HEK293 (cell line): ENCODE measurements around the gene RELB.

Experiments used
- GLIS1 ChIP-seq: fragments of 450-650 bp; formaldehyde crosslinking; IDR thresholded peaks from 2 replicates; pipeline ENCODE4 v1.5.1; 2016; ENCODE audit warnings: missing biosample characterization, missing genetic modification characterization
- HOXA7 ChIP-seq: sonication (generic); formaldehyde crosslinking; IDR thresholded peaks from 2 replicates; pipeline ENCODE4 v1.8.1; 2022; ENCODE audit warnings: missing genetic modification reagents, borderline replicate concordance
- HOXC10 ChIP-seq: sonication (generic); formaldehyde crosslinking; IDR thresholded peaks from 2 replicates; pipeline ENCODE4 v1.8.1; 2023; ENCODE audit warnings: mild to moderate bottlenecking, missing genetic modification reagents
- KLF9 ChIP-seq: fragments of 450-650 bp; formaldehyde crosslinking; IDR thresholded peaks from 2 replicates; pipeline ENCODE4 v1.5.1; 2016; ENCODE audit warnings: missing biosample characterization, missing genetic modification characterization, low read depth
- WT1 ChIP-seq: fragments of 450-650 bp; formaldehyde crosslinking; IDR thresholded peaks from 2 replicates; pipeline ENCODE4 v1.5.1; 2016; ENCODE audit warnings: missing biosample characterization, missing genetic modification characterization
- ZBTB1 ChIP-seq: fragments of 450-650 bp; formaldehyde crosslinking; IDR thresholded peaks from 2 replicates; pipeline ENCODE4 v1.5.1; 2016; ENCODE audit warnings: missing biosample characterization, missing genetic modification characterization
- ZBTB20 ChIP-seq: fragments of 450-650 bp; formaldehyde crosslinking; IDR thresholded peaks from 2 replicates; pipeline ENCODE4 v1.5.1; 2016; ENCODE audit warnings: missing biosample characterization, missing genetic modification characterization
- ZFHX2 ChIP-seq: fragments of 450-650 bp; formaldehyde crosslinking; conservative IDR thresholded peaks from 2 replicates; pipeline ENCODE4 v1.5.1; 2016; ENCODE audit warnings: missing biosample characterization, missing genetic modification characterization
- ZNF112 ChIP-seq: fragments of 450-650 bp; formaldehyde crosslinking; IDR thresholded peaks from 2 replicates; pipeline ENCODE4 v1.5.0; 2017; ENCODE audit warnings: missing biosample characterization, missing genetic modification characterization
- ZNF121 ChIP-seq: fragments of 450-650 bp; formaldehyde crosslinking; IDR thresholded peaks from 2 replicates; pipeline ENCODE4 v1.5.1; 2016; ENCODE audit warnings: missing biosample characterization, missing genetic modification characterization
- ZNF140 ChIP-seq: fragments of 450-650 bp; formaldehyde crosslinking; IDR thresholded peaks from 2 replicates; pipeline ENCODE4 v1.5.1; 2016; ENCODE audit warnings: missing biosample characterization, missing genetic modification characterization
- ZNF146 ChIP-seq: fragments of 450-650 bp; formaldehyde crosslinking; IDR thresholded peaks from 2 replicates; pipeline ENCODE4 v1.5.1; 2016; ENCODE audit warnings: missing biosample characterization, missing genetic modification characterization
- ZNF16 ChIP-seq: fragments of 450-650 bp; formaldehyde crosslinking; IDR thresholded peaks from 2 replicates; pipeline ENCODE4 v1.5.1; 2016; ENCODE audit warnings: low read depth, missing biosample characterization, missing genetic modification characterization
- ZNF174 ChIP-seq: fragments of 450-650 bp; formaldehyde crosslinking; IDR thresholded peaks from 2 replicates; pipeline ENCODE4 v1.5.0; 2017; ENCODE audit warnings: missing biosample characterization, mild to moderate bottlenecking, missing genetic modification characterization
- ZNF223 ChIP-seq: fragments of 450-650 bp; formaldehyde crosslinking; IDR thresholded peaks from 2 replicates; pipeline ENCODE4 v1.5.1; 2016; ENCODE audit warnings: missing biosample characterization, missing genetic modification characterization
- ZNF248 ChIP-seq: fragments of 450-650 bp; formaldehyde crosslinking; IDR thresholded peaks from 2 replicates; pipeline ENCODE4 v1.5.1; 2017; ENCODE audit warnings: missing biosample characterization, missing genetic modification characterization
- ZNF311 ChIP-seq: fragments of 450-650 bp; formaldehyde crosslinking; IDR thresholded peaks from 2 replicates; pipeline ENCODE4 v1.5.1; 2017; ENCODE audit warnings: missing biosample characterization, missing genetic modification characterization, borderline replicate concordance
- ZNF366 ChIP-seq: fragments of 450-650 bp; formaldehyde crosslinking; conservative IDR thresholded peaks from 2 replicates; pipeline ENCODE4 v1.5.1; 2016; ENCODE audit warnings: missing biosample characterization, missing genetic modification characterization
- ZNF423 ChIP-seq: fragments of 450-650 bp; formaldehyde crosslinking; IDR thresholded peaks from 2 replicates; pipeline ENCODE4 v1.5.1; 2016; ENCODE audit warnings: missing biosample characterization, missing genetic modification characterization
- ZNF426 ChIP-seq: fragments of 450-650 bp; formaldehyde crosslinking; IDR thresholded peaks from 2 replicates; pipeline ENCODE4 v1.5.1; 2017; ENCODE audit warnings: missing biosample characterization, missing genetic modification characterization, mild to moderate bottlenecking, inconsistent platforms, moderate library complexity
- ZNF530 ChIP-seq: fragments of 450-650 bp; formaldehyde crosslinking; IDR thresholded peaks from 2 replicates; pipeline ENCODE4 v1.5.1; 2016; ENCODE audit warnings: low read depth, missing biosample characterization, missing genetic modification characterization
- ZNF560 ChIP-seq: fragments of 450-650 bp; formaldehyde crosslinking; IDR thresholded peaks from 2 replicates; pipeline ENCODE4 v1.5.1; 2017; ENCODE audit warnings: missing biosample characterization, missing genetic modification characterization, borderline replicate concordance
- ZNF596 ChIP-seq: fragments of 450-650 bp; IDR thresholded peaks from 2 replicates; pipeline ENCODE4 v1.5.0; 2018; ENCODE audit warnings: missing biosample characterization, mild to moderate bottlenecking, missing genetic modification characterization, moderate library complexity
- ZNF664 ChIP-seq: fragments of 450-650 bp; formaldehyde crosslinking; IDR thresholded peaks from 2 replicates; pipeline ENCODE4 v1.5.1; 2016; ENCODE audit warnings: missing biosample characterization, missing genetic modification characterization
- ZNF701 ChIP-seq: fragments of 450-650 bp; formaldehyde crosslinking; IDR thresholded peaks from 2 replicates; pipeline ENCODE4 v1.5.1; 2016; ENCODE audit warnings: missing biosample characterization, missing genetic modification characterization
- ZNF785 ChIP-seq: fragments of 450-650 bp; formaldehyde crosslinking; IDR thresholded peaks from 2 replicates; pipeline ENCODE4 v1.5.1; 2016; ENCODE audit warnings: missing biosample characterization, missing genetic modification characterization
- ZNF791 ChIP-seq: fragments of 450-650 bp; formaldehyde crosslinking; IDR thresholded peaks from 2 replicates; pipeline ENCODE4 v1.5.1; 2016; ENCODE audit warnings: missing biosample characterization, missing genetic modification characterization
- ZNF843 ChIP-seq: fragments of 450-650 bp; formaldehyde crosslinking; IDR thresholded peaks from 2 replicates; pipeline ENCODE4 v1.5.1; 2016; ENCODE audit warnings: missing biosample characterization, missing genetic modification characterization
- ZSCAN16 ChIP-seq: fragments of 450-650 bp; formaldehyde crosslinking; IDR thresholded peaks from 2 replicates; pipeline ENCODE4 v1.5.1; 2016; ENCODE audit warnings: missing biosample characterization, missing genetic modification characterization
- TF ChIP-seq, protein P1 (sequence below): fragments of 450-650 bp; formaldehyde crosslinking; optimal IDR thresholded peaks from 2 replicates; pipeline ENCODE3; 2016; ENCODE audit warnings: missing biosample characterization, mild to moderate bottlenecking, missing genetic modification characterization
- TF ChIP-seq, protein P2 (sequence below): fragments of 450-650 bp; formaldehyde crosslinking; conservative IDR thresholded peaks from 2 replicates; pipeline ENCODE4 v1.5.1; 2016; ENCODE audit warnings: low read depth, missing biosample characterization, missing genetic modification characterization
- TF ChIP-seq, protein P3 (sequence below): fragments of 450-650 bp; formaldehyde crosslinking; IDR thresholded peaks from 2 replicates; pipeline ENCODE4 v1.5.1; 2016; ENCODE audit warnings: missing biosample characterization, missing genetic modification characterization
- TF ChIP-seq, protein P4 (sequence below): fragments of 450-650 bp; formaldehyde crosslinking; IDR thresholded peaks from 2 replicates; pipeline ENCODE4 v1.5.1; 2017; ENCODE audit warnings: missing biosample characterization, missing genetic modification characterization

RELB gene

DNA sequence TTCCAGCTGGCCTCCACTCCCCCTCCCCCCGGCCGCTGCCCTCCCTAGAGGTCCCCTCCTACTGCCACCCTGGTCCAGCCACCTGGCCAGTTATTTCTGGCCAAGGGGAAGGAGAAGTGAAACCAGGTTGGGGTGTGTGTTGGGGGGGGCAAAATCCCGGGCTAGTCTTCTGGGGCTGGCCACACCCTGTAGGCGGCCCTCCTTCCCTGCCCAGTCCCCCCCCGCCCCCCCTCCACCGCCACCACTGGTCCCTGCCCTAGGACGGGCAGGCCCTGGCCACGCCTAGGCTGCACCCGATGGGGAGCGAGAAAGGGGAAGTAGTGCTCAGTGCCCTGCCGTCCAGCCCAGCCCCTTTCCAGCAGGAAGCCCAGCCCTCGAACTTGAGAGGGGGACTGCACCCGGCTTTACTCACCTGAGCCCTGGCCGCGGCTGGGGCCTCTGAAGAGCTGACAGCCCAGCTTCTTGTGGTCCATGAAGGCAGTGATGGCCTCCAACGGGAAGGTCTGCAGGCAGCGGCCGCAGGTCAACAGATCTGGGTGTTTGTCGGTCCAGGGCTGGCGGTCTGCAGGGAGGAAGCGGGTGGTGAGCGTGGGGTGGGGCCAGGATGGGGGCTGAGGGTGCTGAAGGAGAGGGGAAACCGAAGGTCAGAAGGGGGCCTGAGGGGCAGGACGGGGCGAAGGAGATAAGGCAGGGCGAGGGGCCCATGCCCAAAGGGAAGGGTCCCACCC, 74.2 kb downstream of the RELB start (continued):
- TF ChIP-seq GLIS1 (tag by site-specific recombination) (no peak), ZBTB1 (tag by site-specific recombination) (no peak), ZNF843 (tag by site-specific recombination) (no peak), KLF9 (tag by site-specific recombination) (0 out of 2 replicates have a peak, but pooled peaks have one; percentile 38), ZNF701 (tag by site-specific recombination) (no peak), ZNF223 (tag by site-specific recombination) (no peak), ZNF174 (tag by site-specific recombination) (no peak), ZNF146 (no peak), ZNF16 (no peak), HOXA7 (CRISPR knock-in tag) (no peak), ZNF248 (tag by site-specific recombination) (no peak), ZNF121 (tag by site-specific recombination) (no peak), ZNF664 (tag by site-specific recombination) (no peak), ZNF366 (tag by site-specific recombination) (no peak), HOXC10 (no peak), WT1 (tag by site-specific recombination) (0 out of 2 replicates have a peak, but pooled peaks have one; percentile 16), ZNF140 (tag by site-specific recombination) (no peak), ZNF596 (tag by site-specific recombination) (no peak), ZNF530 (tag by site-specific recombination) (no peak), ZNF791 (tag by site-specific recombination) (no peak), ZNF423 (tag by site-specific recombination) (no peak), ZNF112 (no peak), ZSCAN16 (tag by site-specific recombination) (no peak), ZFHX2 (tag by site-specific recombination) (no peak), ZNF560 (tag by site-specific recombination) (no peak), ZBTB20 (tag by site-specific recombination) (peak; percentile 60; the same call in 1 of the 2 replicates), ZNF426 (no peak), ZNF785 (tag by site-specific recombination) (no peak), ZNF311 (tag by site-specific recombination) (no peak)
- TF ChIP-seq, protein P1, sequence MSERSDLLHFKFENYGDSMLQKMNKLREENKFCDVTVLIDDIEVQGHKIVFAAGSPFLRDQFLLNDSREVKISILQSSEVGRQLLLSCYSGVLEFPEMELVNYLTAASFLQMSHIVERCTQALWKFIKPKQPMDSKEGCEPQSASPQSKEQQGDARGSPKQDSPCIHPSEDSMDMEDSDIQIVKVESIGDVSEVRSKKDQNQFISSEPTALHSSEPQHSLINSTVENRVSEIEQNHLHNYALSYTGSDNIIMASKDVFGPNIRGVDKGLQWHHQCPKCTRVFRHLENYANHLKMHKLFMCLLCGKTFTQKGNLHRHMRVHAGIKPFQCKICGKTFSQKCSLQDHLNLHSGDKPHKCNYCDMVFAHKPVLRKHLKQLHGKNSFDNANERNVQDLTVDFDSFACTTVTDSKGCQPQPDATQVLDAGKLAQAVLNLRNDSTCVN (tag by site-specific recombination): no peak
- TF ChIP-seq, protein P2, sequence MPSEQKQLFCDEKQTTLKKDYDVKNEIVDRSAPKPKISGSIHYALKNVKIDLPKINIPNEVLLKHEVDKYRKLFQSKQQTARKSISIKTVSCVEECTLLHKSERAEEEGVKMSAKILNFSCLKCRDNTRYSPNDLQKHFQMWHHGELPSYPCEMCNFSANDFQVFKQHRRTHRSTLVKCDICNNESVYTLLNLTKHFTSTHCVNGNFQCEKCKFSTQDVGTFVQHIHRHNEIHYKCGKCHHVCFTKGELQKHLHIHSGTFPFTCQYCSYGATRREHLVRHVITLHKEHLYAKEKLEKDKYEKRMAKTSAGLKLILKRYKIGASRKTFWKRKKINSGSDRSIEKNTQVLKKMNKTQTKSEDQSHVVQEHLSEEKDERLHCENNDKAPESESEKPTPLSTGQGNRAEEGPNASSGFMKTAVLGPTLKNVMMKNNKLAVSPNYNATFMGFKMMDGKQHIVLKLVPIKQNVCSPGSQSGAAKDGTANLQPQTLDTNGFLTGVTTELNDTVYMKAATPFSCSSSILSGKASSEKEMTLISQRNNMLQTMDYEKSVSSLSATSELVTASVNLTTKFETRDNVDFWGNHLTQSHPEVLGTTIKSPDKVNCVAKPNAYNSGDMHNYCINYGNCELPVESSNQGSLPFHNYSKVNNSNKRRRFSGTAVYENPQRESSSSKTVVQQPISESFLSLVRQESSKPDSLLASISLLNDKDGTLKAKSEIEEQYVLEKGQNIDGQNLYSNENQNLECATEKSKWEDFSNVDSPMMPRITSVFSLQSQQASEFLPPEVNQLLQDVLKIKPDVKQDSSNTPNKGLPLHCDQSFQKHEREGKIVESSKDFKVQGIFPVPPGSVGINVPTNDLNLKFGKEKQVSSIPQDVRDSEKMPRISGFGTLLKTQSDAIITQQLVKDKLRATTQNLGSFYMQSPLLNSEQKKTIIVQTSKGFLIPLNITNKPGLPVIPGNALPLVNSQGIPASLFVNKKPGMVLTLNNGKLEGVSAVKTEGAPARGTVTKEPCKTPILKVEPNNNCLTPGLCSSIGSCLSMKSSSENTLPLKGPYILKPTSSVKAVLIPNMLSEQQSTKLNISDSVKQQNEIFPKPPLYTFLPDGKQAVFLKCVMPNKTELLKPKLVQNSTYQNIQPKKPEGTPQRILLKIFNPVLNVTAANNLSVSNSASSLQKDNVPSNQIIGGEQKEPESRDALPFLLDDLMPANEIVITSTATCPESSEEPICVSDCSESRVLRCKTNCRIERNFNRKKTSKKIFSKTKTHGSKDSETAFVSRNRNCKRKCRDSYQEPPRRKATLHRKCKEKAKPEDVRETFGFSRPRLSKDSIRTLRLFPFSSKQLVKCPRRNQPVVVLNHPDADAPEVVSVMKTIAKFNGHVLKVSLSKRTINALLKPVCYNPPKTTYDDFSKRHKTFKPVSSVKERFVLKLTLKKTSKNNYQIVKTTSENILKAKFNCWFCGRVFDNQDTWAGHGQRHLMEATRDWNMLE (tag by site-specific recombination): no peak
- TF ChIP-seq, protein P3, sequence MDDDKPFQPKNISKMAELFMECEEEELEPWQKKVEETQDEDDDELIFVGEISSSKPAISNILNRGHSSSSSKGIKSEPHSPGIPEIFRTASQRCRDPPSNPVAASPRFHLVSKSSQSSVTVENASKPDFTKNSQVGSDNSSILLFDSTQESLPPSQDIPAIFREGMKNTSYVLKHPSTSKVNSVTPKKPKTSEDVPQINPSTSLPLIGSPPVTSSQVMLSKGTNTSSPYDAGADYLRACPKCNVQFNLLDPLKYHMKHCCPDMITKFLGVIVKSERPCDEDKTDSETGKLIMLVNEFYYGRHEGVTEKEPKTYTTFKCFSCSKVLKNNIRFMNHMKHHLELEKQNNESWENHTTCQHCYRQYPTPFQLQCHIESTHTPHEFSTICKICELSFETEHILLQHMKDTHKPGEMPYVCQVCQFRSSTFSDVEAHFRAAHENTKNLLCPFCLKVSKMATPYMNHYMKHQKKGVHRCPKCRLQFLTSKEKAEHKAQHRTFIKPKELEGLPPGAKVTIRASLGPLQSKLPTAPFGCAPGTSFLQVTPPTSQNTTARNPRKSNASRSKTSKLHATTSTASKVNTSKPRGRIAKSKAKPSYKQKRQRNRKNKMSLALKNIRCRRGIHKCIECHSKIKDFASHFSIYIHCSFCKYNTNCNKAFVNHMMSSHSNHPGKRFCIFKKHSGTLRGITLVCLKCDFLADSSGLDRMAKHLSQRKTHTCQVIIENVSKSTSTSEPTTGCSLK: no peak
- TF ChIP-seq, protein P4, sequence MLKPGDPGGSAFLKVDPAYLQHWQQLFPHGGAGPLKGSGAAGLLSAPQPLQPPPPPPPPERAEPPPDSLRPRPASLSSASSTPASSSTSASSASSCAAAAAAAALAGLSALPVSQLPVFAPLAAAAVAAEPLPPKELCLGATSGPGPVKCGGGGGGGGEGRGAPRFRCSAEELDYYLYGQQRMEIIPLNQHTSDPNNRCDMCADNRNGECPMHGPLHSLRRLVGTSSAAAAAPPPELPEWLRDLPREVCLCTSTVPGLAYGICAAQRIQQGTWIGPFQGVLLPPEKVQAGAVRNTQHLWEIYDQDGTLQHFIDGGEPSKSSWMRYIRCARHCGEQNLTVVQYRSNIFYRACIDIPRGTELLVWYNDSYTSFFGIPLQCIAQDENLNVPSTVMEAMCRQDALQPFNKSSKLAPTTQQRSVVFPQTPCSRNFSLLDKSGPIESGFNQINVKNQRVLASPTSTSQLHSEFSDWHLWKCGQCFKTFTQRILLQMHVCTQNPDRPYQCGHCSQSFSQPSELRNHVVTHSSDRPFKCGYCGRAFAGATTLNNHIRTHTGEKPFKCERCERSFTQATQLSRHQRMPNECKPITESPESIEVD (tag by site-specific recombination): no peak
